Ammon's horn (tissue), 1 donor: ENCODE results near the gene PLA2G4A.

Source experiments
- DNase-seq: peaks from one replicate; pipeline ENCODE4 v3.0.0-alpha.2; 2016; ENCODE audit warnings: low spot score

The PLA2G4A gene

GRCh38 chr1:186828611-186829454, at the start of gene PLA2G4A:
TSS of gene PLA2G4A (plus strand) at chr1:186828949. CDS start at chr1:186854355, 25,406 bp downstream.
- peak; percentile 53 for DNase-seq

DNA sequence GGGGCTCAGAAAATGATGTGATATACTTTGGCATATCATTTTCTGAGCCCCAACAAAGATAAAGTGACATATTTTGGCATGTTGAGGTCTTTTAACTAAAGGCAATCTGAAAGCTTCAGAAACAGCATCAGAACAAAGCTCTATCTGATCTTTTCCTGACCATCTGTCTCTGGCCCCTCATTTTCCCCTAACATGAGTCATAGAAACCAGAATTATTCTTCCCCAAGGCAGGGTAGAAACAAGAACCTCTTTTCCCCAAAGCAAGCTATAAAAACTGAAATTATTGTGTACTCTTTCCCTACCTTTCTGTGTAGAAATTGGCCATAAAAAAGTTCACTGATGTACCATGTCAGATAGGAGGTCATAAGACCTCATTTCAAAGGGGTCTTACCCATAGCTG, 48.7 kb upstream of the PLA2G4A start:
- no peak for DNase-seq

- no peak for DNase-seq
Observed at GRCh38 chr1:186781730-186782129, 47.0 kb upstream of the PLA2G4A start.

DNA sequence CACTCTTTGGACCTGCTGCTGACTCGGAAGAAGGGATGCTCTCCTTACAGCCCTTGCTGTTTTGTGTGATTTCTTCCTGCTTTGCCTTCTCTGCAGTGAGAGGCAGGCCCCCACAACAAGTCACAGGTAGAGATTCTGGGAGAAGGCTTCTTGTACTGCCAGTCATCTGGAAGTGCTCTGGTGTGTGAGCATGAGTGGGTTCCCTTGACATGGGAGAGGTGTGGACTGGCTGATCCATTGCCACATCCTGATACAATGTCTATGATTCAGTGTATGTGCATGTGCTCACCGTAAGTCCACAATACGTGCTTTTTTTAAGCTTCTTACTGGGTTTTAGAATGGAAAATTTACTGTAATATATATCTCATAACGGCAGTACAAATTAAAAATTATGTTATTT, 46.0 kb upstream of the PLA2G4A start:
- DNase-seq = no peak

GRCh38 chr1:186783193-186783592, 45.6 kb upstream of the PLA2G4A start:
- no peak for DNase-seq

GRCh38 chr1:186785503-186785902, 43.2 kb upstream of the PLA2G4A start:
- no peak for DNase-seq

DNA sequence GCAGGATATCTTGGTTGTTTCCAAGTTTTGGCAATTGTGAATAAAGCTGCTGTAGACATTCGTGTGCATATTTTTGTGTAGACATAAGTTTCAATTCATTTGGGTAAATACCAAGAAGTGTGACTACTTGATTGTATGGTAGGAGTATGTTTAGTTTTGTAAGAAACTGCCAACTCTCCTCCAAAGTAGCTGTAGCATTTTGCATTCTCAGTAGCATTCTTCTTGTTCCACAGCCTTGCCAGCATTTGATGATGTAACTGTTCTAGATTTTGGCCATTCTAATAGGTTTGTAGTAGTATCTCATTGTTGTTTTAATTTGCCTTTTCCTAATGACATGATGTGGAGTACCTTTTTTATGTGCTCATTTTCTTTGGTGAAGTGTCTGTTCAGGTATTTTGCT, 38.6 kb upstream of the PLA2G4A start:
- no peak for DNase-seq

GRCh38 chr1:186792870-186793581, 35.7 kb upstream of the PLA2G4A start:
- DNase-seq = no peak

- DNase-seq = no peak
Observed at GRCh38 chr1:186793582-186793927, 35.2 kb upstream of the PLA2G4A start.

DNA sequence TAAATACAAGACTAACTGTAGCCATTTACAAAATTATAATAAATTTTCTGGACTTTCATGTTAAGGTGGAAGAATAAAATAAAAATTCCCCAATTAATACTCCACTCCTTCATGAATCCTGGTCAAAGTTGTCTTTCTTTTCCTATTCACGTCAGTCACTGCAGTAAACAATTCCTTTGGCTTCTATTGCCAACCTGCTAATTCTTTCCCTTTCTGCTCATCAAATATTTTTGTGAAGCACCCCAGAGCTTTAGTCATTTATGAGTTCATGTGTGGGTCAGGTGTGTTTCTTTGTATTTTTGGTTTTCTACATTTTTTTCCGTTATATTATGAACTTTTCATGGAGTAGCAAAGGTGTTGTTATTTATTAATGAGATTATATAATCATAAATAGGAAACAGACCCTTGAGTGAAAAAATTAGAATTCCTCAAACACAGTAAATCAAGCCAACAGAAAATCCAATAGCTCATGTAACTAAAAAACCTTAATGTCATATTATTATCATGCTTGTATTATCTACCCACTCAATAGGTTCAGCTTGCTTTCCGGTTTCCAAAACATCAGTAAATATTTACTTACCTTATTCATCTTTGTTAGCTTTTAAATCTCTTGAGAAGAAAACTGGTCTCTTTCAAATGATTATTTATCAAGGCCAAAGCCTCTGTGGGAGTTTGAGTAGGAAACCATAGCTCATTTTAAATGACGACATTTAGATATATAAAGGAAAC, 29.6 kb upstream of the PLA2G4A start:
- no peak for DNase-seq

DNA sequence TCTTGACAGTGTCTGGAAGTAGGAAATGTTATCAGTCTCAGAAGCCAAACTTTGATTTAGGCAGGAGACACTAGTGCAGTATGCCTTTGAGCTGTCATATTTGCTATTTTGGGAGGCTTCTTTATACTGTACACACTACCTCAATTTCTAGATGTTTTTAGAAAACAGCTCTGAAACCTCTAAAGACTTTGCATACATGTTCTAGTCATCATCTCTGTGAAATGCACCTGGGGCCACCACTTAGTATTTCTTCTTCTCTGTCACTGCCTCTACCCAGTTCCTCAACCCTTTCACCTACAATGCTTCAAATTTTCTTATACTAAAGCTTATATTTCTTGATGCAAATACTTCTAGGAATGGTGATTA, 29.1 kb upstream of the PLA2G4A start:
- DNase-seq = no peak

GRCh38 chr1:186802388-186802787, 26.4 kb upstream of the PLA2G4A start:
- no peak for DNase-seq

GRCh38 chr1:186804679-186805078, 24.1 kb upstream of the PLA2G4A start:
- DNase-seq = no peak

- no peak for DNase-seq
Observed at GRCh38 chr1:186806477-186806876, 22.3 kb upstream of the PLA2G4A start.

- no peak for DNase-seq
Observed at GRCh38 chr1:186807163-186807562, 21.6 kb upstream of the PLA2G4A start.

- DNase-seq = no peak
Observed at GRCh38 chr1:186811892-186812291, 16.9 kb upstream of the PLA2G4A start.

DNA sequence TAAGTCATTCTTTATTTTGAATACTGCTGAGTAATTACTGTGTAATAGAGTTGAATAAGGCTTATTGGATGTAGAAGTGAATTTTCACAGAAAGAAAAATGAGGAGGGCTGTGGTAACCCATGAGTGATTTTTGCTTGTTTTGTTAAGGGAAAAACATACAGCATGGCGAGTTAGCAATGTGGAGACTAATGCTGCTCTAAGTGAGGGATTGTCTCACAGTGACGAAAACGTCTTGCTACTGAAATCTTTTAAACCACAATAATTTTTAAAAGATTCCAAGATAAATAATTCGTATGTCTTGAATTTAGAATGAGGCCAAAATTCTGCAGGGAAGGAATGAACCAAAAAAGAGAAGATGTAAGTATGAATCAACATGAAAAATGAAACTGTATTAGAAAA, 16.2 kb upstream of the PLA2G4A start:
- DNase-seq = no peak

GRCh38 chr1:186813420-186813819, 15.3 kb upstream of the PLA2G4A start:
- DNase-seq = no peak

GRCh38 chr1:186819126-186819525, 9.6 kb upstream of the PLA2G4A start:
- DNase-seq = no peak

DNA sequence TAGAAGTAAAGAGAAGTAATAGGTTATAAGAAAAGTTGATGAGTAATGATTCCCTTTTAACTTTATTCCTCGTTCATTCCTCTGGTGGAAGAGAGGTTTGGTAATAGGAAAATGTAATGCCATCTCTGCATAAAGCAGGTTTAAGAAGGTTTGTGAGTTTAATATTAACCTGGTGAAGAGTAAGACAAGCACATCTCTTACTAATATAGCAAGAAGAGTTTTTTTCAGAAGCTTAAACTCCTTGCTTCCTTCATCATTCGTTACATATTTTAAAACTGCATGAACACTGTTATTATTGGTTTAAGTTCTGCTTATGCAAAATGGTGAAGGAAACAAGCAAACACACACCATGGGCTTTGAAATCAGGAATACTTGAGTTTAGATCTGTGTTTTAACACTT, 9.2 kb upstream of the PLA2G4A start:
- no peak for DNase-seq

- no peak for DNase-seq
Observed at GRCh38 chr1:186829686-186830587, 1.2 kb downstream of the PLA2G4A start.

DNA sequence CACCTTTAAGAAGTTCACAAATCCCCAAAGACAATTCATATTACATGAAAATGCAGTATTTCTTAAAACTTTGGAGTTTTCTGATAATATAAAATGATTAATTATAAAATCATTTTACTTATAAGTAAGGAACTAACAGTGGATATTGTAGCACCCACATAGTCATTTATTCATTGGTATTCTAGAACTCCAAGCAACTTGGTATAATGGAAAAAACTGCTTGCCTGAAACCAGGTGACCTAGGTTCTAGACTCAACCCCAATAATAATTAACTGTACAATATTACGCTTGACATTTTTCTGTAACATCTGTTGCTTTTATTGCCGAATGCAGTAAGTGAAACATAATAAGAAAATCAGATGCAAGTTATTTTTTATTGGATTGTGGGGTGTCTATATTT, 2.4 kb downstream of the PLA2G4A start:
- no peak for DNase-seq
